DOHH2 (cell line): ENCODE data around the gene PAGR1.
"Not testable (repeated sequence)": the region's sequence is repeated elsewhere in the genome, so short reads cannot be mapped to it uniquely, and the experiment has no call there.

ENCODE experiments used
- H3F3A ChIP-seq: fragments of 200-600 bp; sonication (generic), shearing (Covaris generic); 2 replicates; pipeline ENCODE4 v1.6.0; 2016; ENCODE audit warnings: antibody characterized with exemption, mild to moderate bottlenecking; ENCODE audit not compliant: control insufficient read depth, insufficient read depth
- H3K27ac ChIP-seq: fragments of 200-600 bp; sonication (generic); 2 replicates; pipeline ENCODE4 v1.5.1; 2014; ENCODE audit warnings: low read depth, mild to moderate bottlenecking, low read length, moderate library complexity
- H3K27me3 ChIP-seq: fragments of 200-600 bp; sonication (generic); 2 replicates; pipeline ENCODE4 v1.6.1; 2014; ENCODE audit warnings: mild to moderate bottlenecking, low read length, mixed read lengths; ENCODE audit not compliant: control insufficient read depth
- H3K36me3 ChIP-seq: fragments of 200-600 bp; sonication (generic); 2 replicates; pipeline ENCODE4 v1.6.1; 2014; ENCODE audit warnings: mild to moderate bottlenecking, low read length, moderate library complexity, mixed read lengths; ENCODE audit not compliant: control insufficient read depth
- H3K4me1 ChIP-seq: fragments of 200-600 bp; sonication (generic); 2 replicates; pipeline ENCODE4 v1.6.1; 2014; ENCODE audit warnings: mild to moderate bottlenecking, low read length, mixed read lengths; ENCODE audit not compliant: control insufficient read depth
- H3K4me2 ChIP-seq: fragments of 200-600 bp; sonication (generic); 2 replicates; pipeline ENCODE4 v1.6.0; 2014; ENCODE audit warnings: mild to moderate bottlenecking, low read length, moderate library complexity
- H3K4me3 ChIP-seq: fragments of 200-600 bp; sonication (generic); 2 replicates; pipeline ENCODE4 v1.5.1; 2014; ENCODE audit warnings: mild to moderate bottlenecking, low read length, mixed read lengths
- H3K79me2 ChIP-seq: fragments of 200-600 bp; sonication (generic); 2 replicates; pipeline ENCODE4 v1.6.1; 2014; ENCODE audit warnings: mild to moderate bottlenecking, low read length, mixed read lengths; ENCODE audit not compliant: control insufficient read depth
- H3K9me2 ChIP-seq: fragments of 200-600 bp; sonication (generic); replicated peaks from 2 replicates; pipeline ENCODE4 v1.6.1; 2014; ENCODE audit warnings: mild to moderate bottlenecking, low read length, mixed read lengths; ENCODE audit not compliant: control insufficient read depth
- H3K9me3 ChIP-seq: fragments of 200-600 bp; sonication (generic); 2 replicates; pipeline ENCODE4 v1.6.1; 2014; ENCODE audit warnings: antibody characterized with exemption, low read length, mixed read lengths; ENCODE audit not compliant: control insufficient read depth, insufficient read depth
- H4K20me1 ChIP-seq: fragments of 200-600 bp; sonication (generic); 2 replicates; pipeline ENCODE4 v1.6.0; 2014; ENCODE audit warnings: low read depth, mild to moderate bottlenecking, antibody characterized with exemption, low read length, moderate library complexity; ENCODE audit not compliant: control insufficient read depth, insufficient read depth
- CTCF ChIP-seq: fragments of 200-600 bp; sonication (generic); IDR thresholded peaks from one replicate; pipeline ENCODE4 v1.5.1; 2014; ENCODE audit warnings: antibody characterized with exemption, mild to moderate bottlenecking, low read depth, low read length; ENCODE audit not compliant: poor library complexity, severe bottlenecking
- EZH2phosphoT487 ChIP-seq: fragments of 200-600 bp; sonication (generic); IDR thresholded peaks from 2 replicates; pipeline ENCODE4 v1.6.1; 2017; ENCODE audit warnings: borderline replicate concordance, mild to moderate bottlenecking, antibody characterized with exemption, low read length, moderate library complexity, mixed read lengths

Gene PAGR1

GRCh38 chr16:29769507-29769906 lies 46.4 kb upstream of the PAGR1 start:
- Histone ChIP-seq H3K4me1 (no peaks in the 10 kb centered on the region), H3K27ac (no peak overlapping the region), H3K27me3 (no peaks in the 10 kb centered on the region; the same call in 1 of the 2 replicates), H3K79me2 (no peaks in the 10 kb centered on the region), H3F3A (no peaks in the 10 kb centered on the region), H3K9me2 (no peaks in the 10 kb centered on the region), H4K20me1 (no peaks in the 10 kb centered on the region), H3K4me3 (no peak overlapping the region), H3K4me2 (no peak overlapping the region), H3K36me3 (no peaks in the 10 kb centered on the region), H3K9me3 (no peaks in the 10 kb centered on the region)
- TF ChIP-seq EZH2phosphoT487: no peak
- TF ChIP-seq CTCF: no peak

- Histone ChIP-seq H3K36me3 (no peaks in the 10 kb centered on the region), H3K9me3 (no peaks in the 10 kb centered on the region), H3K79me2 (no peaks in the 10 kb centered on the region), H3K27me3 (no peaks in the 10 kb centered on the region), H3K9me2 (no peaks in the 10 kb centered on the region), H3F3A (no peaks in the 10 kb centered on the region), H3K4me2 (no peak overlapping the region), H3K27ac (no peak overlapping the region), H3K4me3 (no peak overlapping the region), H4K20me1 (no peaks in the 10 kb centered on the region), H3K4me1 (no peaks in the 10 kb centered on the region)
- TF ChIP-seq CTCF: no peak
- no peak for TF ChIP-seq EZH2phosphoT487
Measured at GRCh38 chr16:29770250-29770929, 45.6 kb upstream of the PAGR1 start.

- not testable (repeated sequence) for H3K9me3 ChIP-seq, H4K20me1 ChIP-seq, H3K4me1 ChIP-seq, H3K4me3 ChIP-seq, H3K27me3 ChIP-seq, H3K9me2 ChIP-seq, H3F3A ChIP-seq, H3K79me2 ChIP-seq, H3K4me2 ChIP-seq, H3K36me3 ChIP-seq, H3K27ac ChIP-seq
Measured at GRCh38 chr16:29772330-29772729, 43.6 kb upstream of the PAGR1 start.

GRCh38 chr16:29774730-29775129 lies 41.2 kb upstream of the PAGR1 start:
- no peak overlapping the region for H3K4me3 ChIP-seq
- H3K27ac ChIP-seq: no peak overlapping the region
- no peaks in the 10 kb centered on the region for H3K36me3 ChIP-seq
- H3K9me3 ChIP-seq: no peaks in the 10 kb centered on the region
- H3K27me3 ChIP-seq: peaks cover 10% of the 10 kb centered on the region; the same call in 1 of the 2 replicates
- H3K4me1 ChIP-seq: no peaks in the 10 kb centered on the region
- H3F3A ChIP-seq: no peaks in the 10 kb centered on the region
- no peak for TF ChIP-seq EZH2phosphoT487
- TF ChIP-seq CTCF: no peak
- H4K20me1 ChIP-seq: no peaks in the 10 kb centered on the region
- H3K9me2 ChIP-seq: no peaks in the 10 kb centered on the region
- no peak overlapping the region for H3K4me2 ChIP-seq
- no peaks in the 10 kb centered on the region for H3K79me2 ChIP-seq
